ENCODE results near the gene TMEM255B.

- TF ChIP-seq GATA2 (IDR thresholded peaks at IDR 0.05; ENCODE audit: low read depth, low read length) (no peak), GATA3 (IDR thresholded peaks at IDR 0.05; ENCODE audit: low read depth, low read length) (no peak)
Observed at GRCh38 chr13:113833111-113833830, 74.2 kb downstream of the TMEM255B start.
